ENCODE results near the gene RTKN. TPM values are rescaled to one million over a fixed set of nuclear protein-coding genes. Genes with fewer than 3 reads are reported as not detected.
A peak's percentile ranks its signal among the peaks of the same experiment; 100 is the strongest.

Gene RTKN
- total RNA-seq, 1 donor from 2014 or later: 86.4 TPM

GRCh38 chr2:74406035-74406434 is 35.7 kb downstream of the RTKN start:
- H3K36me3 Mint-ChIP-seq: no peaks in the 10 kb centered on the region
- no peak overlapping the region for H3K27ac Mint-ChIP-seq
- peaks cover 14% of the 10 kb centered on the region for H3K27me3 Mint-ChIP-seq (ENCODE audit: low read depth)
- no peak overlapping the region for H3K4me3 Mint-ChIP-seq
- H3K4me1 Mint-ChIP-seq: no peaks in the 10 kb centered on the region
- no peak for DNase-seq (ENCODE audit: low spot score in 2 of 2, unreplicated experiment in 2 of 2)
- TF ChIP-seq CTCF (IDR thresholded peaks at IDR 0.05; ENCODE audit: unreplicated experiment): no peak
- H3K9me3 Mint-ChIP-seq: no peaks in the 10 kb centered on the region

- Mint-ChIP-seq H3K4me1 (no peaks in the 10 kb centered on the region), H3K4me3 (no peak overlapping the region), H3K9me3 (no peaks in the 10 kb centered on the region), H3K27me3 (ENCODE audit: low read depth) (no peaks in the 10 kb centered on the region), H3K36me3 (no peaks in the 10 kb centered on the region), H3K27ac (no peak overlapping the region)
- no peak for DNase-seq (ENCODE audit: low spot score in 2 of 2, unreplicated experiment in 2 of 2)
- TF ChIP-seq CTCF (IDR thresholded peaks at IDR 0.05; ENCODE audit: unreplicated experiment): no peak
Measured at GRCh38 chr2:74401891-74402290, 39.8 kb downstream of the RTKN start.

- Mint-ChIP-seq H3K9me3 (no peaks in the 10 kb centered on the region), H3K4me1 (no peaks in the 10 kb centered on the region), H3K27ac (no peak overlapping the region)
Measured at GRCh38 chr2:74399785-74400184, 42.0 kb downstream of the RTKN start.

GRCh38 chr2:74396149-74396548 is 45.6 kb downstream of the RTKN start:
- no peak for DNase-seq (ENCODE audit: low spot score in 2 of 2, unreplicated experiment in 2 of 2)
- Mint-ChIP-seq H3K27me3 (ENCODE audit: low read depth) (peaks cover 5% of the 10 kb centered on the region), H3K36me3 (no peaks in the 10 kb centered on the region), H3K9me3 (no peaks in the 10 kb centered on the region), H3K4me1 (peaks cover 4% of the 10 kb centered on the region), H3K27ac (no peak overlapping the region), H3K4me3 (no peak overlapping the region)
- TF ChIP-seq CTCF (IDR thresholded peaks at IDR 0.05; ENCODE audit: unreplicated experiment): no peak

More at GRCh38 chr2:74399785-74400184, 42.0 kb downstream of the RTKN start:
- peaks cover 4% of the 10 kb centered on the region for H3K27me3 Mint-ChIP-seq (ENCODE audit: low read depth)
- peak; percentile 61 for TF ChIP-seq CTCF (IDR thresholded peaks at IDR 0.05; ENCODE audit: unreplicated experiment)
- no peak overlapping the region for H3K4me3 Mint-ChIP-seq
- H3K36me3 Mint-ChIP-seq: no peaks in the 10 kb centered on the region
- no peak for DNase-seq (ENCODE audit: low spot score in 2 of 2, unreplicated experiment in 2 of 2)

GRCh38 chr2:74393525-74393924 is 48.2 kb downstream of the RTKN start:
- no peak for TF ChIP-seq CTCF (IDR thresholded peaks at IDR 0.05; ENCODE audit: unreplicated experiment)
- no peak for DNase-seq (ENCODE audit: low spot score in 2 of 2, unreplicated experiment in 2 of 2)
- Mint-ChIP-seq H3K27me3 (ENCODE audit: low read depth) (peaks cover 5% of the 10 kb centered on the region), H3K4me3 (no peak overlapping the region), H3K36me3 (no peaks in the 10 kb centered on the region), H3K9me3 (no peaks in the 10 kb centered on the region), H3K4me1 (peaks cover 6% of the 10 kb centered on the region), H3K27ac (no peak overlapping the region)

- no peaks in the 10 kb centered on the region for H3K9me3 Mint-ChIP-seq
- H3K27me3 Mint-ChIP-seq (ENCODE audit: low read depth): peaks cover 5% of the 10 kb centered on the region
- peaks cover 6% of the 10 kb centered on the region for H3K4me1 Mint-ChIP-seq
- no peak overlapping the region for H3K27ac Mint-ChIP-seq
- no peak for TF ChIP-seq CTCF (IDR thresholded peaks at IDR 0.05; ENCODE audit: unreplicated experiment)
- H3K4me3 Mint-ChIP-seq: peak overlapping the region; percentile 95
- no peak for DNase-seq (ENCODE audit: low spot score in 2 of 2, unreplicated experiment in 2 of 2)
- H3K36me3 Mint-ChIP-seq: no peaks in the 10 kb centered on the region
Measured at GRCh38 chr2:74392449-74392743, 49.3 kb downstream of the RTKN start.

All from mesothelial cell of epicardium (in vitro differentiated cells).